Sigmoid colon (tissue), 7 donors: ENCODE data around the gene L3MBTL1. TPM values are rescaled to one million over a fixed set of nuclear protein-coding genes. Genes with fewer than 3 reads are reported as not detected.

Source experiments
- DNase-seq: peaks from one replicate; pipeline ENCODE4 v3.0.0-alpha.2; 2019
- H3K27ac ChIP-seq, 4 donors: fragments of 200-600 bp; sonication (generic); one replicate each; pipeline ENCODE4 v1.5.1; 2016 to 2019; ENCODE audit warnings: mild to moderate bottlenecking in 1 of 4
- H3K27me3 ChIP-seq, 3 donors: fragments of 200-600 bp; sonication (generic); one replicate each; pipeline ENCODE4 v1.5.1; 2019; ENCODE audit warnings: mild to moderate bottlenecking in 1 of 3
- H3K36me3 ChIP-seq, 4 donors: fragments of 200-600 bp; sonication (generic); one replicate each; pipeline ENCODE4 v1.5.1; 2016 to 2019
- H3K4me1 ChIP-seq, 4 donors: fragments of 200-600 bp; sonication (generic); one replicate each; pipeline ENCODE4 v1.5.1; 2017 to 2019
- H3K4me3 ChIP-seq, 4 donors: fragments of 200-600 bp; sonication (generic); one replicate each; pipeline ENCODE4 v1.5.1; 2017 to 2019; ENCODE audit warnings: mild to moderate bottlenecking in 2 of 4, moderate library complexity in 1 of 4
- H3K9me3 ChIP-seq, 4 donors: fragments of 200-600 bp in 3 of 4; sonication (generic) in 3 of 4; one replicate each; pipeline versions ENCODE4 v1.5.1 to v1.6.1; 2013 to 2019
- EP300 ChIP-seq, 4 donors: sonication (generic); formaldehyde crosslinking; IDR thresholded peaks; one replicate each; pipeline ENCODE4 v1.6.1; 2017; ENCODE audit warnings: antibody characterized with exemption in 4 of 4
- POLR2A ChIP-seq, 2 donors: fragments of 450-650 bp; IDR thresholded peaks; one replicate each; pipeline ENCODE4 v1.6.1; 2016; ENCODE audit warnings: antibody characterized with exemption in 2 of 2, mild to moderate bottlenecking in 2 of 2, moderate library complexity in 2 of 2
- POLR2AphosphoS5 ChIP-seq, 4 donors: sonication (generic); formaldehyde crosslinking; IDR thresholded peaks; one replicate each; pipeline ENCODE4 v1.6.1; 2017; ENCODE audit warnings: antibody characterized with exemption in 4 of 4
- WGBS, 2 donors: extraction: QIAGEN DNeasy Blood & Tissue Kit; methylation state at CpG; one replicate each; pipeline ENCODE4 v1.1.7; 2013; 5-methylcytosine and 5-hydroxymethylcytosine counted together
- intact Hi-C: fragments of 100-400 bp; cut with DNase I; formaldehyde crosslinking; loops from one replicate; pipeline ENCODE4 v1.15.1; 2023
- polyA plus RNA-seq, 3 donors: library from polyadenylated mRNA; stranded (reverse); fragments of 200-250 nt; gene quantifications; one replicate each; pipeline ENCODE4 v1.2.3, GENCODE V29; 2013
- total RNA-seq, 4 donors: library from RNA; depleted of rRNA; stranded (reverse); fragments of >200 nt; gene quantifications; one replicate each; pipeline ENCODE4 v1.1.0, GENCODE V29; 2016
- TF ChIP-seq, protein P1 (sequence below), 4 experiments: fragments of 450-650 bp in 3 of 4; fragments of 200-600 bp in 1 of 4; IDR thresholded peaks; one replicate each; pipeline ENCODE4 v1.5.1; 2016 to 2019; ENCODE audit warnings: antibody characterized with exemption in 4 of 4, mild to moderate bottlenecking in 3 of 4, moderate library complexity in 2 of 4
- donor health status: healthy with polysubstance abuse.
- donor health status: Bipolar disorder and iron deficiency.
- donor health status: healthy.

Gene L3MBTL1
- total and polyA plus RNA-seq, 7 donors: 0.46 to 26.9 (median 9.0) TPM

DNA sequence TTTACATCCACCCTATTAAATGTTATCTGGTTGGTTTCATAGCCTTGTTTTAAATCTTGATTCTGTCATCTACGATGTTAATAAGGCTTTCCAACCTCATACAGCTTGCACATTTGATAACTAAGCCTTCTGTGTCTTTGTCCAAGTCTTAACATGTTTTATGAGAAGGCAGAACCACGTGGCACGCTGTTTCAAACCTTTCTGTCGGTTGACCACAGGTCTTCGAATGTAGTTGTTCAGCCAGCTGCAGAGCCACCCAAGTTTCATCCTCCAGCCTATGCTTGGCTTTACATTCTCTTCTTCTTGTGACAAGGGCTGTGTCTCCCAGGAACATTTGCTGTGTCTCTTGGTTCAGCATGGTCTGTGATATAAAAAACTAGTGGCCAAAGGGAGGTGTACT lies 35.6 kb downstream of the L3MBTL1 start:
- no peak overlapping the region for H3K27ac ChIP-seq
- H3K27me3 ChIP-seq: no peaks in the 10 kb centered on the region
- intact Hi-C loops: no loop called here
- no peak overlapping the region for H3K4me3 ChIP-seq
- peaks cover 0 to 9% (median 4%) of the 10 kb centered on the region in 4 donors for H3K36me3 ChIP-seq
- TF ChIP-seq POLR2A (IDR thresholded peaks at IDR 0.05) (no peak), EP300 (IDR thresholded peaks at IDR 0.05) (no peak), POLR2AphosphoS5 (IDR thresholded peaks at IDR 0.05) (no peak)
- TF ChIP-seq, protein P1, sequence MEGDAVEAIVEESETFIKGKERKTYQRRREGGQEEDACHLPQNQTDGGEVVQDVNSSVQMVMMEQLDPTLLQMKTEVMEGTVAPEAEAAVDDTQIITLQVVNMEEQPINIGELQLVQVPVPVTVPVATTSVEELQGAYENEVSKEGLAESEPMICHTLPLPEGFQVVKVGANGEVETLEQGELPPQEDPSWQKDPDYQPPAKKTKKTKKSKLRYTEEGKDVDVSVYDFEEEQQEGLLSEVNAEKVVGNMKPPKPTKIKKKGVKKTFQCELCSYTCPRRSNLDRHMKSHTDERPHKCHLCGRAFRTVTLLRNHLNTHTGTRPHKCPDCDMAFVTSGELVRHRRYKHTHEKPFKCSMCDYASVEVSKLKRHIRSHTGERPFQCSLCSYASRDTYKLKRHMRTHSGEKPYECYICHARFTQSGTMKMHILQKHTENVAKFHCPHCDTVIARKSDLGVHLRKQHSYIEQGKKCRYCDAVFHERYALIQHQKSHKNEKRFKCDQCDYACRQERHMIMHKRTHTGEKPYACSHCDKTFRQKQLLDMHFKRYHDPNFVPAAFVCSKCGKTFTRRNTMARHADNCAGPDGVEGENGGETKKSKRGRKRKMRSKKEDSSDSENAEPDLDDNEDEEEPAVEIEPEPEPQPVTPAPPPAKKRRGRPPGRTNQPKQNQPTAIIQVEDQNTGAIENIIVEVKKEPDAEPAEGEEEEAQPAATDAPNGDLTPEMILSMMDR (IDR thresholded peaks at IDR 0.05): no peak
- DNase-seq: no peak
- peaks cover 0 to 3% (median 0%) of the 10 kb centered on the region in 4 donors for H3K9me3 ChIP-seq
- 84 to 90% methylated on average over 5 of the region's 5 CpGs for WGBS, 2 donors
- no peaks in the 10 kb centered on the region for H3K4me1 ChIP-seq

DNA sequence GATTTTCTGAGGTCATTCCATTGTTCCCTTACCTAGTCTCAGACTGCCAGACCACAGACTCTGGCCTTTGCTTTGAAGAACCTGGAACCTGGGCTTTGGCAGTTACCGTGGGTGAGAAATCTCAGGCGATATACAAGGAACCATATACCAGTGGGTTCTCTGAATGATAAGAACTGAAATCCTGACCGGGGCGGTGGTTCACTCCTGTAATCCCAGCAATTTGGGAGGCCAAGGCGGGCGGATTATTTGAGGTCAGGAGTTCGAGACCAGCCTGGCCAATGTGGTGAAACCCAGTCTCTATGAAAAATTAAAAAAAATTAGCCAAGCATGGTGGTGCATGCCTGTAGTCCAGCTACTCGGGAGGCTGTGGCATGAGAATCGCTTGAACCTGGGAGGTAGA lies 37.0 kb downstream of the L3MBTL1 start:
- no peak for DNase-seq
- H3K4me1 ChIP-seq: no peaks in the 10 kb centered on the region
- 91 to 93% methylated on average over 9 of the region's 9 CpGs for WGBS, 2 donors
- intact Hi-C loops: no loop called here
- H3K9me3 ChIP-seq: peaks cover 0 to 3% (median 0%) of the 10 kb centered on the region in 4 donors
- no peak overlapping the region for H3K27ac ChIP-seq
- TF ChIP-seq EP300 (IDR thresholded peaks at IDR 0.05) (no peak), POLR2AphosphoS5 (IDR thresholded peaks at IDR 0.05) (no peak), POLR2A (IDR thresholded peaks at IDR 0.05) (no peak)
- TF ChIP-seq, protein P1 (IDR thresholded peaks at IDR 0.05): no peak
- peaks cover 0 to 9% (median 2%) of the 10 kb centered on the region in 4 donors for H3K36me3 ChIP-seq
- H3K4me3 ChIP-seq: no peak overlapping the region
- no peaks in the 10 kb centered on the region for H3K27me3 ChIP-seq

DNA sequence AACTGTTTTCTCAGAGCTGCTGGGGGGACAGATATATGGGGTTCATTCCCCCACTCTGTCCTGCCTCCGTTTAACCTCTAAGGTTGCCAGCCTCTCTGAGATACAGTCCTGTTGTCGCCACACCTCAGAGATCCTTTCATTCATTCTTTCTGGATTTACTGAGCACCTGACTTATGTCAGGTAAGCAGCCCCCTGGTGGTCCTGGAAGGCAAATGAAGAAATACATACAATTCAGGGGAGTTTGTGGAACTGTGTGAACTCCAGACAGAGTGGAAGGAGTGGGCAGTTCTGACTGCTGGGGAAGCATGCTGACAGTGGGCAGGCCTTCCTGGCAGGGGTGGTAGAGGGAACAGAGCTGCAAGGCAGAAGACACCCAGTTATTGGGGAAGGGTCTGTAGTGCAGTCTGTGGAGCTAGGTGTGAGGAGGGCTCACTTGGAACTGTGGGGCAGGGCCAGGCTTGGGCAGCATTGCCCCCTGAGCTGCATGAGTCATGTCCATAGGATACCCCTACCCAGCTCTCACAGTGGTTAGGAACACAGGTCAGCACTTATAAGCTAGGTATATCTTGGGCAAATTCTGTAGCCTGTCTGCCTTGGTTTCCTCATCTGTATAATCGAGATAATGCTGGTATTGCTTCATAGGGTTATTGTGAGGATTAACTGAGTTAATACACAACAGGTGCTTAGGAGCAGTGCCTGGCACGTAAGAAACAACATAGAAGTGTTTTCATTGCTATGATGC lies 38.5 kb downstream of the L3MBTL1 start:
- no peak for DNase-seq
- Histone ChIP-seq H3K4me1 (no peaks in the 10 kb centered on the region), H3K9me3 (peaks cover 0 to 3% (median 0%) of the 10 kb centered on the region in 4 donors), H3K27ac (no peak overlapping the region), H3K27me3 (no peaks in the 10 kb centered on the region), H3K4me3 (no peak overlapping the region), H3K36me3 (no peaks in the 10 kb centered on the region)
- intact Hi-C loops: no loop called here
- TF ChIP-seq EP300 (IDR thresholded peaks at IDR 0.05) (no peak), POLR2AphosphoS5 (IDR thresholded peaks at IDR 0.05) (no peak), POLR2A (IDR thresholded peaks at IDR 0.05) (no peak)
- TF ChIP-seq, protein P1 (IDR thresholded peaks at IDR 0.05): no peak
- WGBS, 2 donors: 89 to 93% methylated on average over 4 of the region's 4 CpGs

DNA sequence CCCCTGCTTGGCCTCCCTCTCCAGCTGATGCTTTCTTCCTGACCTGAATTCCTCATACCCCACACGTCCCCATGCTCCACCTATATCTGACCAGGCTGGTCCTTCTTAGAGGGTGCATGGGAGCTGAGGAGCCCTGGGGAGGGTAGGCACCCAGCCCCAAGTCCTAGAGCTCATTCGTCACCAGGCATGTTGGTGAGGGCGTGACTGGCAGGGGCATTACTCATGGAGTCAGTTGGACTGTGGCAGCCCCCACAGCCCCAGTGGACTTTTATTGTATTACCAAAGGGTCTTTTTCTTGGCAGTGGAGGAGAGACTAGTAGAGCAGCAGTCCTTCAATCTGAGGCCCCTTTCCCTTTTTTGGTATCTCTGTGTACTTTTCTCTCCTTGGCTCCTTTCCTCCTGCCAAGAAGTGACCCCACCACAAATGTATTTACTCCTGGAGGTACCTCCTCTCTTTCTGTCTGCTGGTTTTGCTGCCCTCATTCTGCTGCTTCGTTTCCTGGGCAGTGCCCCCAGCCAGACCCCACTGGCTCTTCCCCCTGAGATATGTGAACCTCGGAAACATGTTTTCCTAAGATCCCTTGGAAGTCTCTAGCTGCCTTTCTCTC lies 40.9 kb downstream of the L3MBTL1 start:
- H3K27ac ChIP-seq: no peak overlapping the region
- no peak for TF ChIP-seq EP300 (IDR thresholded peaks at IDR 0.05)
- TF ChIP-seq, protein P1 (IDR thresholded peaks at IDR 0.05): no peak
- TF ChIP-seq POLR2AphosphoS5 (IDR thresholded peaks at IDR 0.05): no peak
- no peak for TF ChIP-seq POLR2A (IDR thresholded peaks at IDR 0.05)
- DNase-seq: no peak
- H3K4me1 ChIP-seq: no peaks in the 10 kb centered on the region
- peaks cover 0 to 3% (median 0%) of the 10 kb centered on the region in 4 donors for H3K9me3 ChIP-seq
- H3K4me3 ChIP-seq: no peak overlapping the region
- intact Hi-C loops: no loop called here
- no peaks in the 10 kb centered on the region for H3K36me3 ChIP-seq
- H3K27me3 ChIP-seq: no peaks in the 10 kb centered on the region
- 68 to 74% methylated on average over 5 of the region's 5 CpGs for WGBS, 2 donors
